ENCODE data around the gene PIAS1.
"Not testable (repeated sequence)": the region's sequence is repeated elsewhere in the genome, so short reads cannot be mapped to it uniquely, and the experiment has no call there.

The PIAS1 gene

DNA sequence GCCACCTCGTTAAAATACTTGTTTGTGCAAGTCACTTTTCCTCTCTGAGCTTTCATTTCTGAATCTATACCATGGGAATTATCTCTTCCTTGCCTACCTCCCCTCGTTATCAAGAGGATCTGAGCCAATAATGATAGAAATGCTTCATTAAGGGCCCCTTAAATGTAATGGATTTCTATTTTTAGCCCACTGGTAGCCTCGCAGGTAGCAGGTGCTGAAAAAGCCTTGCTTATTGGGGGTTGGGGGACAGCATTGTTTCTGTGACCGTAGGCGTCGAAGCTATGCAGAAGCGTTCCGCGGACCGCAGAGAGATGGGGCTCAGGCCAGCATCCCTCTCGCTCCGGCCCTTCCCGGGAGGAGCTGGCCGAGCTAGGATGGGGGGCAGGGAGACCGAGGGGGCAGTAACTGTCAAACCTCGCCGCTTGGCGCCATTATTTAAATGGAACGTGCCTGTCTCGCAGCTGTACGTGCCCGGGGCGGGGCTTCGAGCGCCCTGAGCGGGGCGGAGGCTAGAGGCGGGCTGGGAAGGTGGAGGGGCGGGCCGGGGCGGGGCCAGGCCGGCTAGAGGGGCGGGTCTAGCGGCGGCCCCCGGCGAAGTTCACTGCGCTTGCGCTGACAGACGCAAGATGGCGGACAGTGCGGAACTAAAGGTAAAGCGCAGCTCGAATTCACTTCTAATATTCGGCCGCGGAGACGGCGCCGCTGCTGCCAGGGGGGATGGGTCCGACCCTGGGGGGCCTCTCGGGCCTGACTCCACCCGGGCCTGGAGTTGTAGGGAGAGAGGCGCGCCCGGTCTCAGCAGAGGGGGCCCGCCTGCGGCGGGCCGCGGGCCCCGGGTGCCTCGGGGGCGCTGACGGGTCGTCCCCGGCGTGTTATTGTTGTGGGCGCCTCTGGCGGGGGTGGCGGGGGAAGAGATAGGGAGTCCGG lies at the start of gene PIAS1:
Gene PIAS1 (plus strand): TSS at position 615 of the 927 bp plus-strand sequence. CDS start 12 bp downstream, at position 627.
- DNase-seq = peak; percentile 94

DNA sequence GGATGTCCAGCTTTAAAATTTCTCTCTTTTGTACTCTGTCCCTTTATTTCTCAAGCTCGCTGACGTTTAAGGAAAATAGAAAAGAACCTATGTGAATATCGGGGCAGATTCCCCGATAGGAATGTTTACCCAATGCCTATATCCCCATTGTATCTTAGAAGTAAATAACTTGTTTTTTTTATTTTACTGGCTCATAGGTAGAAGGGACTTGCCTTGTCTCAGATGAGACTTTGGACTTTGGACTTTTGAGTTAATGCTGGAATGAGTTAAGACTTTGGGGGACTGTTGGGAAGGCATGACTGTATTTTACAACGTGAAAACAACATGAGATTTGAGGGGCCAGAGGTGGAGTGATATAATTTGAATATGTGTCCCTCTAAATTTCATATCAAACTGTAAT lies 46.5 kb upstream of the PIAS1 start:
- DNase-seq = not testable (repeated sequence)

DNA sequence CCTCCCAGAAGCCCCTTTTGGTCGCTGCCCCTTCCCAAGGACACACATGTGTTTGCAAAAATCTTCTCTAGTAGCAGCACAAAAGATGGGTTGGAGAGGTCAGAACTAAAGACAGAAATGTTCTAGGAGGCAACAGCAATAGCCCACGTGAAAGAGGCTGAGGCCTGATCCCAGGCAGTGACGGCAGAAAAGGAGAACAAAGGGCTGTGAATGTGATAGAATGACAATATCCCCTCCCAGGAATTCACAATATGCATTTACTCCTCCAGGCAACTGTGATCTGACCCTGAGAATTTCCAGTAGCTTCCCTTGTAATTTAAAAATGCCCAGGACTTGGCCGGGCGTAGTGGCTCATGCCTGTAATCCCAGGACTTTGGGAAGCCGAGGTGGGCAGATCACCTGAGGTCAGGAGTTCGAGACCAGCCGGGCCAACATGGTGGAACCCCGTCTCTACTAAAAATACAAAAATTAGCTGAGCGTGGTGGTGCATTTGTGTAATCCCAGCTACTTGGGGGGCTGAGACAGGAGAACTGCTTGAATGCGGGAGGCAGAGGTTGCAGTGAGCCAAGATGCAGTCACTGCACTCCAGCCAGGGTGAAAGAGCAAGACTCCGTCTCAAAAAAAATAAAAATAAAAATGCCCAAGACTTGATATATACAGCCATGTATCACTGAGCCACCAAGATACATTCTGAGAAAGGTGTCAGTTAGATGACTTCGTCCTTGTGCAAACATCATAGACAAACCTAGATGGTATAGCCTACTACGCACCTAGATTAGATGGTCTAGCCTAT lies 43.6 kb upstream of the PIAS1 start:
- DNase-seq = no peak

DNA sequence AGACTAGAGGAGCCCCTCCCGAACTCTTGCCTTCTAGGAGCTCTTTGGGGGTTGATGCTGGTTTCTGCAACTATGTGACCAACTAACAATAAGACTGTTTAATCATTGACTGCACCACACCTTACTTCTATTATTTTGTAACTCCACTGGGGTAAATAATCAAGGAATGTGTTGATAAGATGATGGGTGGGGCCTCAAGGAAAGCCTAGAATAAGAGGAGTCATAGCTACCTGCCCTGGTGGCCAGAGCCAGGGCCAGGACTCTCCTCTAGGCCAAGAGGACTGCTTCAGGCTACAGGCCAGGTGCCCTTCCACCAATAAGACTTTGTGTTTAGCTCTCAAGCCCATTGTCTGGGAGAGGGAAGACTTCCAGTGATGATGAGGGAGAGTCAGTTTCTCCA lies 41.2 kb upstream of the PIAS1 start:
- no peak for DNase-seq

DNA sequence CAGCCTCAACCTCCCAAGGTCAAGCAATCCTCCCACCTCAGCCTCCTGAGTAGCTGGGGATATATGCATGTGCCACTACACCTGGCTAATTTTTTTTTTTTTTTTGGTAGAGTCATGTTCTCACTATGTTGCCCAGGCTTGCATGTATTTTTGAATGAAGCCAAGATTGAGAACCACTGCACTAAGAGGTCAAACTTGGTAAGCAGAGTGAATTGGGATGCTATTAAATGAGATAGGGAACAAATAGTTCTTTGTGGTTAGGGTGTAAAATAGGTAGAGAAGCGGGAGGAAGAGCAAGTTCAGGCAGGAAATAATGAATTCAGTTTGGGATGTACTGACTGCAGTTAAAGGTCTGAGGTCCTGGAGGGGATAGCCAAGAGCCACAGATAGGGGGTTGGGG lies 39.9 kb upstream of the PIAS1 start:
- DNase-seq = no peak

DNA sequence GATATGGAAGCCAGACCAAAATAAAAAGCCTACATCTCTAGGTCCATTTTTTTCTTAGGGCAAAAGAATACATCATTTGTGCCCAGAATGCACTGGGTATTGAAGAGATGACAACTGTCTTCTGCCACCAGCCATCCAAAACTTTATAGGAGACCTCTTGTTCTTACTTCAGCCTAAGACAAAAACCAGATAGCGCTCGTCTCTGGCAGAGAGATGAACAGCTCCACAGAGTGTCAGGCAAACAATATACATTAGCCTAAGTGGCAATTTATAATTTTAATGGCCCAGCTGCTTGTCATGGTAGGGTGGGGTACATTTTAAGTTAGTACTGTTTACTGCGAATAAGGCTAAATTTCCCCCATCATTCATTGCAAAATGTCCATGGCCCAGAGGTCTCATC lies 38.9 kb upstream of the PIAS1 start:
- no peak for DNase-seq

DNA sequence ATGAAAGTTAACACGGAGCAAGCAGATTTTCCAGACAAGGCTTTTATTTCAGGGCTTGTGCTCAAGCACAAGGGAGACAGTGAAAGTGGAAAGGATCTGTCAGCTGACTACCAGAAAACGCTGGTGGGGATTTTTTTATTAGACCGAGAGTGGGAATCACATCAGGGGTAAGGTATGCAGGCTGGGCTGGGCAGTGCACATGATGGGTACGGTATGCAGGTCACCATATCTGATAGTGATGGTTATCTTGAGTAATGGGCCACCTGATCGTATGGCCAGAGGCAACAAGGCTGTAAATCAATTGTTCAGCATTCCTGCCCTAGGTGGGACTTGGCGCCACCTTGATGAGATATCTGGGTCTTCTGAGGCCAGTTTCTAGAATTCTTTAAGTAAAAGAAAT lies 36.9 kb upstream of the PIAS1 start:
- no peak for DNase-seq

DNA sequence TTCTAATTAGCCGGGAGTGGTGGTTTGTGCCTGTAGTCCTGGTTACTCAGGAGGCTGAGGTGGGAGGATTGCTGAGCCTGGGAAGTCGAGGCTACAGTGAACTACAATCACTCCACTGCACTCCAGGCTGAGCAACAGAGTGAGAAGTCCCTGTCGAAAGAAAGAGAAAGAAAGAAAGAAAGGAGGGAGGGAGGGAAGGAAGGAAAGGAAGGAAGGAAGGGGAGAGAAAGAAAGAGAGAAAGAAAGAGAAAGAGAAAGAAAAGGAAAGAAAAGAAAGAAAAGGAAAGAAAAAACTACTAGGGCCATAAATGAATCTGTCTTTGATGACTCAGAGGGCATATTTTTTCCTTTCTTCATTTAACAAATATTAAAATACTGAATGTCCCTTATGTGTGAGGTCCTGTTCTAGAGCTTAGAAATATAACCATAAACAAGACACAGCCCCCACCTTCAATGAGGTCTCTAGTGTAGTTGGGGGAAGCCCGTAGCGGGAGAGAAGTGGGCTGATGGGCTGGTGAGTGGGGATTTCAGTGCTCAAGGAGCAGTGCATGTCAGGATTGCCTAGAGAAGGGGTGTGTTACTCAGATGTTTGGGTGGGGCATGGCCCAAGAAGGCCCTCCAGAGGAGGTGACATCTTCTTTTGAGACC lies 35.2 kb upstream of the PIAS1 start:
- DNase-seq = no peak

DNA sequence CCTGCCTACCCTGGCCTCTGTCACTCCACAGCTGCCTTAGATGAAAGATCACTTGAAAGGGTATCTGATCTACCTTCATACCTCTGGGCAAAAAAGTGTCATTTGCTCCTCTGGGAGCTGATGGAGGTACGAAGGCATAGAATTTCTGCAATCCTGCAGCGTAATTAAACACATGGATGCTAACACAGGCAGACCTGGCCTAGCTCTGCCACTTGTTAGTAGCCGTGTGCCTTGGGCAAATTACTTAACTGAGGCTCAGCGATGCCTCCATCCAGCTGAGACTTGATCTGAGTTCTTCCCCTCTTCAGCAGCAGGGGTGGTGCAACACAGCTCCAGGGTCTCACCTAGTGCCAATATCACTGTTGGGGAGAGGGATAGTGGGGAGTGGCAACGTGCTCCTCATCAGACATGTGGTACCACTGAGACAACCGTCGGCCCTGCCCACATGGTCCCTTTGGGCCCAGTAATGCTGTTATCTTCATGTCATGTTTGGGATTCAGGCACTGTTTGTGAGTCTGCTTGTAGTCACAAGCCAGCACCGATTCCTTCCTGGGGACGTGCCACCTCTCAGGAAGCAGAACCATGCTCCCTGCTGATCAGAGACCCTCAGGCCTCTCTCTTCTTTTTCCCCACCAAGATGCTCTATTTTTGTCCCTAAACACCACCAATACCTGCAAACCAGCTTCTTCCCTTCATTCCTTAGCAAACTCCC lies 34.1 kb upstream of the PIAS1 start:
- DNase-seq = no peak

DNA sequence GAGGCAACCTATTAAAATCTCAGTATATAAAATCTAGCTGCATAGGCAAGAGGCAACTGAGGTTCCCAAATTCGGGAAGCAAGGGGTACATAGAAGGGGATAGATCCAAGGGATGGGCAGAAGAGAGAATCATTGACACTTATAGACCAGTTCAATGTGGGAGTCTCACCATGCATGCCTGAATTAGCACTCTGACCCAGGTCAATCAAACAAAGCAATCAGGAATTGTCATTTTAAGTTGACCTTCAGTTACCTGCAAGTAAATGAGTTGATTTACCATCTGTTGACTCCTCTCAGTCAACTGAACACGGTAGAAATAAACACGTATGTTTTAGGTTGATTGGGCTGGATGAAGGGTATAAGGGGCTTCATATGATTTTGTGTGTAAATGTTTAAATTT lies 33.4 kb upstream of the PIAS1 start:
- no peak for DNase-seq

DNA sequence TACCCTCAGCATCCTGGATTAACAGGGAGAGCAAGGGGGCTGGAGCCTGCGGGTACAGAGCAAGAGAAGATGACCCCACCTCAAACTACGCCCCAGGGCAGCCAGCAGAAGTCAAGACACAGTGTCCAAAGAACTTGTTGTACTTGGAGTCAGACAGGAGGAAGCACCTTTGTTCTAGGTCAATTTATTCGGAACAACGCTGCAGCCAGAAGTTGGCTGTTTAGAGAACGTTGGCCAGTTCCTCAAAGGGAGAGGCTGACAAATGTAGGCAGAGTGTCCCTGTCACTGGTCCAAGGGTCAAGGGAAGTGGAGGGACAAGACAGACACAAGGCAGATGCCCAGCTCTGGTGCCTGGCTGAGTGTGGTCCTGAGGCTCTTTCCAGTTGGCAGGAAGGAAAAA lies 32.1 kb upstream of the PIAS1 start:
- DNase-seq = no peak

DNA sequence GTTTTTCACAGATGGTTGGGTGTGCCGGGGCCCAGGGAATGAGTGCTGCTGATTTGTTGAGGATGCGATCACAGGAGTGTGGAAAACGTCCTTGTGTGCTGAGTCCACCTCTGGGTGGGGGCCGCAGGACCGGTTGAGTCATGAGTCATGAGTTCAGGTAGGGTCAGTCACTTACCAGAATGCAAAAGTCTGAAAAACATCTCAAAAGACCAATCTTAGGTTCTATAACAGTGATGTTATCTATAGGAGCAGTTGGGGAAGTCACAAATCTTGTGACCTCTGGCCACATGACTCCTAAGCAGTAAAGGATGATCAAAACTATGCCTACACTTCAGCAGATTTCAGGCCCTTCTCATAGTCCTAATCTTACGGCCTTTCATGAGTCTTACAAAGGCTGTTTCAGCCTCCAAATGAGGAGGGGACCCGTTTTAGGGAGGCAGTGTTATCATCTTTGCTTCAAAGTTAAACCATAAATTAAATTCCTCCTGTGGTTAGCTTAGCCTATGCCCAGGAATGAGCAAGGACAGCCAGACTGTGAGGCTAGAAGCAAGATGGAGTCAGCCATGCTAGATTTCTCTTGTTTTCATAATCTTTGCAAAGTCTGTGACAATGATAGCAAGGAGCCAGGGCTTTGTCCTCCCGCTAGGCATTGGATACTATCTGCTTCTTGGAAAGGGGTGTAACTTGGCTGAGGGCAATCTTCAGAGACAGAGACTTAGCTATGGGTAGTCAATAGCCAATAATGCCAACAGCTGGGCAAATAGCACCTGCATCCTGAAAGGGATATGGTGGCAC lies 30.6 kb upstream of the PIAS1 start:
- no peak for DNase-seq

DNA sequence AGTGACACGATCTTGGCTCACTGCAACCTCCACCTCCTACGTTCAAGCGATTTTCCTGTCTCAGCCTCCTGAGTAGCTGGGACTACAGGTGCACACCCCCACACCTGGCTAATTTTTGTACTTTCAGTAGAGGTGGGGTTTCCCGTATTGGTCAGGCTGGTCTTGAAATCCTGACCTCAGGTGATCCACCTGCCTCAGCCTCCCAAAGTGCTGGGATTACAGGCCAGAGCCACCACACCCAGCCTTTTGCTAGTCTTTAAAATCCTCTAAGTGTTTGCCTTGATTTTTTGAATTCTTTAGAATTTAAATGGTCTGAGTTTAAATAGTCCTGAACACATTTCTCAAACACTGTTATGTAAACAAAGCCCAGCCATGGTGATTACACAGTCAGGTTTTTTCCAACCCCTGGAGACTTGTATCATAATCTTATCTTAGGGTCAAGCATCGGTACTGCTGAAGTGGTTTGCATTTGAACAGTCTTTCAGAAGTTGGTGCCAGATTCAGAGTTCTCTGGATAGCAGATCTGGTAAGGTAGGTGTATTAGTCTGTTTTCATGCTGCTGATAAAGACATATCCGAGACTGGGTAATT lies 28.2 kb upstream of the PIAS1 start:
- DNase-seq = no peak

DNA sequence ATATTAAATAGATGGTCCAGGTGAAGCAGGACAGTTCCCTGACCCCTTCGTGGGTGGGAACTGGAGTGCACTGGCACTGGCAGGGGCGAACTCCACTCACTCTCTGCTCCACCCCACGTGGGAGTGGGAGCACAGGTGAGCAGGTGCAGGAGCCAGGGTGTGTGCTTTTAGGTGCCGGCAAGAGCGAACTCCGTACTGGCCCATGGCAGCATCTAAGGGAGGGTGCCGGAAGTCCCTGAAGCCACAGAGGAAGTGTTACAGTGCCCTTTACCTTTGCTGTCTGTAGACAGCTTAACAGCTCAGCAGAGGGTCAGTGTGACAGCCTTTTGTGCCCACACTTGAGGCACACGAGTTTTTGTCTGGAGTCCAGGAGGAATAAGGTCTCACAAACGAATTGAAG lies 26.7 kb upstream of the PIAS1 start:
- no peak for DNase-seq

DNA sequence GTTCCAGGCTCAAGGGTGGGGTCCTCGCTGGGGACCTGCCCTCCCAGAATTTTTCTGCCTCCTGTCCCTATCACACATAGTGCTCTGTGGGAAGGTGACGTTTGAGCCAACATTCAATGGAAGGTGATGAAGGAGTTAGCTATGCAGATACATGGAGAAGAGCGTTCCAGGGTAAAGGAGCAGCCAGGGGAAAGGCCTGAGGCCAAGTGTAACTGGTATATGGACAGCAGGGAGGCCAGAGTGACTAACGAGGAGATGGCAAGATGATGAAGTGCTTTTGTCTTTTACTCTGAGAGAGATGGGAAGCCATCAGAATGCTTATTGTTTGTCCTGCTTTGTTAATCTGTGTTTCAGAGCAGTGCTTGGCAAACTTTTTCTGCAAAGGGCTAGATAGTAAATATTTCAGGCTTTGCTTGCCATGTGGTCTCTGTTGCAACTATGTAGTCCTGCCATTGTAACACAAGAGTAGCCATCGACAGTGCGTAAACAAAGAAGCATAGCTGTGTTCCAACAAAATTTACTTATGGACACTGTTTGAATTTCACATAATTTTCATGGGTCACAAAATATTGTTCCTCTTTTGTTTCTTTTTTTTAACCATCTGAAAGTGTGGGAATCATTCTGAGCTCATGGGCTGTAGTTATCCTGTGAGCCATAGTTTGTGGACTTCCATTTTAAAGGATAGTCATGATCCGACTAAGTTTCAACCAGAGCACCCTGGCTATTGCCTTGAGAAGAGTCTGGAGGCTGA lies 25.8 kb upstream of the PIAS1 start:
- DNase-seq = no peak

DNA sequence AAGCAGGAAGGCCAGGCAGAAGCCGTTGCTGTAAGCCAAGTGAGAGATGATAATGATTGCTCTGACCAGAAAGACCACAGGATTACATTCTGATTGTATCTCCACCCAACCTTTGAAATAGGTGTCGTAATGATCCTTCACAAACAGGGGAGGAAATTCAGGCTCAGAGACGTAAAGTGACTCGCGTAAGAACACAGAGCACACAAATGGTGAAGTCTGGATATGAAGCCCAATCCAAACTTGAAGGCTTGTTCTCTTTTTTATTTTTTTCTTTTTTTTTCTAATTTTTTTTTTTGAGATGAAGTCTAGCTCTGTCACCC lies 25.3 kb upstream of the PIAS1 start:
- no peak for DNase-seq

DNA sequence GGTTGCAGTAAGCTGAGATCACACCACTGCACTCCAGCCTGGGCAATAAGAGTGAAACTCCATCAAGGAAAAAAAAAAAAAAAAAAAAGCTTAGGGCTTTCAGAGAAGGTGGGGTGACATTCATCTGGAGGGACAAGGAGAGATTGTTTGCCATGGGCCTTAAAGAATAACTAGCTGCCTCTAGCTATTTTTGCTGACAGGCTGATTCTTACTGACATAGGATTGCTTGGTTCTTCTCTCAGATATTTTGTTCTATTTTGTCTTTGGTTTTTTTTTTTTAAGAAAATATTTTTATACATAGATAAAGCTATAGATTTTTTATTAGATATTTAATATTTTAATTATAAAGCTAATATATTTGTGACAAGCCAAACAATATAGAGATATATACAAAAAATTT lies 24.2 kb upstream of the PIAS1 start:
- DNase-seq = no peak

DNA sequence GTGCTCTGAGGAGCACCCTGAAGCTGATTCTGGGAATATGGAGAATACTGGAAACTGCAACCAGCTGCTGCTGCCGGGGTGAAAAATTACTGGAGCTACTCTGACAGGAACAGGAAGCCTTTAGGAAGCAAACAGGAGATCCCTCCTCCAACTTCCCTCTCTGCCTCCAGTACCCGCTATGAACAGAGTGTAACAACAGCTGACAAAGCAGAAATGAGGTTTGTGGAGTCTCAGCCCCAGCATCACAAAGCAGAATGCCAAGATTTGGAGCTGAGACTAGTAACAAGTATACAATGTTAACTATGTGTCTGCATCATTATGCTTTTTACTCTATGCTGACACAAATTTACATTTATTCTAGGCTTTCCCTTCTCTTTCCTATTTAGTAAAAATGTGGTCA lies 22.7 kb upstream of the PIAS1 start:
- no peak for DNase-seq

DNA sequence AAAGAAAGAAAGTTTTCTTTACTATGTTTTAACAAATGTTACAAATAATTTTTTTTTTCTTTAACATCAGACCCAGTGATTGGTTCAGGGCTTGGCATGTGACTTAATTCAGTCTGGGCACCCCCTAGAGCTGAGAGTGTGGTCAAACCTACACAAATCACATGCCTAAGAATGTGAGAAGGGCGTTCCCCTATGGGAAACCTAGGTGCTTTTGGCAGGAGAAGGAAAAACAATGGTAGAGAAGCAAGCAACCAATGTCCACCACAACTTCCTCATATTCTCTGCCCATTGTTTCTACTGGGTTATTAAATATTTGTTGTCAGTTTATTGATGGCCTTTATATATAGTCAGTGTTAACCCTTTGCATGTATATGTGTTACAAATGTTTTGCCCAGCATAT lies 21.4 kb upstream of the PIAS1 start:
- DNase-seq = no peak

DNA sequence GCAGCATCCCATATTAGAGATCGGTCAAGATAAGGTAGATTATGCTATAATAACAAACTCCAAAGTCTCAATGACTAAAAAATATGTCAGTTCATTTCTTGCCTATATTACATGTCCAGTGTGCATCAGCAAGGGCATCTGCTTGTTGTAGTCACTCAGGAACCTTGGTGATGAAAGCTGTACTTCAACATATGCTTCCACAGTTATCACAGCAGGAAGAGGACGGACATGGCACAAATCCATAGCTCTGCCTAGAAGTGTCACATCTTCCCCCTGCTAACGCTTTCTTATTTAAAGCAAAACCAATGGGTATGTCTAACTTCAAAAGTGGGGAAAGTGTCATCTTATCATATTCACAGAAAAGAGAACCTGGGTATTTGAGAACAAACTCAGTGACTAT lies 20.0 kb upstream of the PIAS1 start:
- DNase-seq = no peak

DNA sequence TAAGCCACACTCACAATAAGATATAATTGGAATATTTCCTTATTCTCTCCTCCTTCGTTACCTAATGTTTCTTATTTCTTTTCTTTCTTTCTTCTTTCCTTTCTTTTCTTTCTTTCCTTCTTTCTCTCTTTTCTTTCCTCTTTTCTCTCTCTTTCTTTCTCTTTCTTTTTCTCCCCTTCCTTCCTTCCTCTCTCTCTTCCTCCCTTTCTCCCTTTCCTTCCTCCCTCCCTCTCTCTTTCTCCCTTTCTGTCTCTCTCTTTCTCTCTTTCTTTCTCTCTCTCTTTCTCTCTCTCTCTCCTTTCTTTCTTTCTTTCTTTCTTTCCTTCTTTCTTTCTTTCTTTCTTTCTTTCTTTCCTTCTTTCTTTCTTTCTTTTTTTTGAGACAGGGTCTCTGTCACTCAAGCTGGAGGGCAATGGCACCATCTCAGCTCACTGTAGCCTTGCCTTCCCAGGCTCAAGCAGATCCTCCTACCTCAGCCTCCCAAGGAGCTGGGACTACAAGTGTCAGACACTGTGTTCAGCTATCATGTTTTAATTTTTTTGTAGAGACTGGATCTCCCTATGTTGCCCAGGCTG lies 19.3 kb upstream of the PIAS1 start:
- DNase-seq = no peak

Measured in stimulated activated CD4-positive, alpha-beta T cell treated with anti-CD3 and anti-CD28 coated beads, Interleukin-4, amount 100 ng/mL, for 24 hours (primary cell).